AML-193 (cell line): ENCODE data around the gene C16orf95.
"Not testable (repeated sequence)": the region's sequence is repeated elsewhere in the genome, so short reads cannot be mapped to it uniquely, and the experiment has no call there.

Experiments used
- DNase-seq, 2 experiments: peaks; one replicate each; lab custom pipeline; 2025; lab: John Stamatoyannopoulos, UW

Gene C16orf95

DNA sequence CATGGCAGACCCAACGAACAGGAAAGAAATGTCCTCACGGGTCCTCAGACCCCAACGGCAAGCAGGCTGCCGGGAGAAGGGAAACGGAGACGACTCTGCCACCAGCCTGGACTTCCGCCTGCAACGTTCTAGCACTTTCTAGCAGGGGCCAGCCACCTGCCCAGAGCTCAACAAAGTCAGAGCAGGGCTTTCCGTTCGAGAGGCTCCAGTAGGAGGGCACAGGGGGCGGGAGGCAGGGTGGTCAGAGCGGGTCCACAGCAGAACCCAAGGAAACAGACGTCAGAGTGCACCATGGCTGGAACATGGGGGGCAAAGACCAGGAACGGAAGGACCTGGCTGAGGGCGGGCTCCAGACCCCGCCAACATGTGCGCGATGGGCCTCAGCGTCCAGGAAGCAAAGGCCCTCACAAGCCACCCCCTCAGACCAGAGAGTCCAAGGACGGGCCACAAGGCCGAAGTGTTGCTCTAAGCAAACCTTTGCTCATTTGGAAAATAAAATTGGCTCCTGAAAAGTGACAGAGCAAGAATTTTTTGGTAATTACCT, 29.4 kb upstream of the C16orf95 start:
- DNase-seq: no peak

DNA sequence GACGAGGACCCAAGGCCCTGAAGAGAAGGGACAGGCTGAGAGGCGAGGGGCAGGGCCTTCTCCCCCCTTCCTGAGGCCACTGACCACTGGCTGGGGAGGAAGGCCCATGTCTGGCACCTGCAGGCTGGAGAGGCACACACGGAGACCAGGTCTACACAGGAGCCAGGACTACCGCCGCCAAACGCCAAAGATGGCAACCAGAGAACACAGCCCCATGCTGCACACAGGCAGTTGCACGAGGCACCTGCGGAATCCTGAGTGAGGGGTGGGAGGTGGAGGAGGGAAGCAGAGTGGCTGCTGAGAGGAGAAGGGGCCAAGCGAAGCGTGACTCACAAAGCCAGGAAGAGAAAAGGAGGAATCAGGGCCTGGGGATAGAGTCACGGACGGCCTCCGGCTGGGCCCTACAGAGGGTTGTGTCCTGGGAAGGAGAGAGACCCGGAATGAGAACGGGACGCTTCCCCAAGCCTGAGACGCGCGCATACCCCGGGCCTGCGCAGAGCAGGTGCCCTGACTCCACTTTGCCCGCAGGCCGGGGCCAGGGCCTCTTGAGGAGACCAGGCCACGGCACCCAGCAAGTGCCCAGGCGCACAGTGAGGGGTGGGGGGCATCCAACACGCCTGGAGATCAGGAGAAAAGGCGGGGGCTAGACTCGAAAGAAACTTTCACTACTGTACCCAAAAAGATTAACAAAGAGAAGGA, 28.7 kb upstream of the C16orf95 start:
- no peak for DNase-seq

DNA sequence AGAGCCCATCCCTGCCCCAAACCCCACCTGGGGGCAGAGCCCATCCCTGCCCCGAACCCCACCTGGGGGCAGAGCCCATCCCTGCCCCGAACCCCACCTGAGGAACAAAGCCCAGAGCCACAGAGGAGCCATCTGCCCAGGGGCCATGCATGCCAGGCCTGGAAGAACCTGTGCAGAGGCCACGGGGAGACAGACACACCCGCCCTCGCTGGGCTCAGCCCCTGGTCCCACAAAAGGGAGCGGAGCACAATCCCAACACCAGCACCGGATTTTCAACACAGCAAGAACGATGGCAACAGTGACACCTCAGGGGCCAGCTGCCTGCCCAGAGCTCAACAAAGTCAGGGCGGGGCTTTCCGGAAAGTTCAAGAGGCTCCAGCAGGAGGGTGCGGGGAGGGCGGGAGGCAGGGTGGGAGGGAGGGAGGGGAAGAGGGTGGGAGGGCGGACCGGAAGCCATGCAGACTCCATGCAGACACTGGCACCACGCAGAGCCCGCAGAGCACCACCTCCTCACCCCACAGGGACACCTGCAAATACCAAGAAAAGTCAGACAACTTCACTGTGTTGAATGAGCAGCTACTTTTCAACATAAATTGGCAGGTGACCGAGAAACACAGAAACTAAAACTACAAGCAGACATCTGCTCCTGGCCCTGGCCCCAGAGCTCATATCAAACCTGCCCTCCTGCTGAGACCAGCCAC, 27.9 kb upstream of the C16orf95 start:
- no peak for DNase-seq

DNA sequence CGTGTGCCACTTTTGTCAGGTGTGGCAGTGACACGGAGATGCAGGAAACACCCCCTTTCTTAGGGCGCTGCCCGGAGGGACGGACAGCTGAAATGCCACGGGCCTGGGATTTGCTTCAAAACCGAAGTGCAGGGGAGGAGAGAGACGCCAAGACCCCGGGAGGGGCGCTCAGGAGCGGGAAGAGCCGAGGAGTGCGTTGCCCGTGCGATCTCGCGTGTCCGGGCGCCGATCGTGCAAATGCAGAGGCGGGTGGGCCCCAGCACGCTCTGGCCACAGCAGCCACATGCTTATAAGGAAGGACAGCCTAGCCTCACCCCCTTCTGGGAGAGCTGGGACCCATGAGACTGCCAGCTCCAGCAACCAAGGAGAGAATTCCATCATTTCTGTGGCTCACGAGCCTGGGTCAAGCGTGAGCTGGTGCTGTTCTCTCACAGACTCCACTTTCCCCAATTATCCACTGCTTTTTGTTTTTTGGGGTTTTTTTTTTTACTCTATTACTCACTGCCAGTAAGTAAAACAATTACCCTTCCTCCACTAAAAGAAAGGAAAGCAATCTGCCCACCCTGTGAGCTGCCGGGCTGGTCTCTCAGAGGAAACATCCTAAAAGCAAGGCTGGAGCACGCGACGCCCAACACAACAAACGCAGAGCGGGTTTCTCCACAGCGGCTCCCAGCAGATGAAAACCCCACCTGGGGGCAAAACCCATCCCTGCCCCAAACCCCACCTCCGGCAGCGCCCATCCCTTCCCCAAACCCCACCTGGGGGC, 27.2 kb upstream of the C16orf95 start:
- DNase-seq: no peak

DNA sequence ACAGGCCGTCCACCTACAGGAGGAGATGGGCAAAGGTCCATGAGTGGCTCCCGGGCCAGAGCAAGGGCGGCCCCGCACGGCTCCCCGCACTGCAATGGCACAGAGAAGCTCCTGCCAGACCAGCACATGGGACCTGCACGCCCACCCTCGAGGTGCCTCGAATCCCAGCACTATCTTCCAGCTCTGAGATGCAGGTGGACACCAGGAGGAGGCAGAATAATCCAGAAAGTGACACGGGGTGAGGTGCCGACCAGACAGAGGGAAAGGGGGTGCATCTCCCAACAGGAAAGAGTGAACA, 26.5 kb upstream of the C16orf95 start:
- DNase-seq: no peak

DNA sequence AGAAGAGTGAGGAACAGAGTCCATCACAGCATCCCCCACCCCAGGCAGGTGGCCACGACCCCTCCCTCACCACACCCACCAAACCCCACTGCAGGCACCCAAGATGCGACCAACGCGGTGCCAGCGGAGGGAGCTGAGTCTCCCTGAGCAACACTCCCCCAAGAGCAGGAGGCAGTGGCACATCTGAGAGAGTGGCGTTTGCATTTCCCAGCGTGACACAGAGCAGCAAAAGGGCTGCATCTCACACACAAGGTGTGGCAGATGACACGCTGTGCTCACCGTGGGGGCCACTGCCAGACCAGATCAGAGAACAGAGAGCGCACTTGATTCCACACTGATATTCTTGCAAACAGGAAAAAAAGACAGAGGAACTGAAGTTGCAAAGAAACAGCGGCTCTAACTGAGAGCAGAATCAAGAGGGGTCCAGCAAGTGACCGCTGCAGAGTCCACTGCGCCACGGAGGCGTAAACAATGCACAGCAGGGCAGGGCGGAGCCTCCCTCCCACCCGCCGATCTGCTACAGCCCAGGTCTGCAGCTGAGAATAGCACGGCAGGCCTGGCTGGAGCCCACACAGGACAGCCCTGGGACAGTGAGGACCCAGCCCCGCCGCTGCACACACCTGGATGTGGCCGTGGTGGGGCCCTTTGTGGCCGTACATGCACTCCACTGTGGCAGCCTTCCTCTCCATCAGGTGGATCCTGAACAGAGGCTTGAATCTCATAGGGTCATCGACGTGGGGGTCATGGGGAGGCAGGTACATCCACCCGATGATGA, 26.0 kb upstream of the C16orf95 start:
- DNase-seq: no peak

DNA sequence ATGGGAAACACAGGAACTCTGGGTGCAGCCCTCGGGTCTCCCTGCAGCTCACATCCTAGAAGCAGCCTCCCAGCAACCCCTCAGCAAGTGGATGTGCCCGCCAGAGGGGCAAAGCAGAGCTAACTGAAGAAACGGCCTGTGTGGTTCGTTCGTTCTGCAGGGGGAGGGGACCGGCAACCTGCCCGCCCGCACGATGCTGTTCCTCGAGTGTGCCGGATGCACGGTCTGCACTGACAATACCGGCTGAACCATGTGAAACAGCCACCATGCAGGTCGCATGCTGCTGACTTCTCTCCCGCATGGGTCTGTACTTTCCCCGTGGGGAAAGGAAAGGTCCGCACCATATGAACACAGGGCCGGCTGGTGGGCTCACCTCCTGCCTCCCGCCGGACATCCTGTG, 25.3 kb upstream of the C16orf95 start:
- DNase-seq: no peak

DNA sequence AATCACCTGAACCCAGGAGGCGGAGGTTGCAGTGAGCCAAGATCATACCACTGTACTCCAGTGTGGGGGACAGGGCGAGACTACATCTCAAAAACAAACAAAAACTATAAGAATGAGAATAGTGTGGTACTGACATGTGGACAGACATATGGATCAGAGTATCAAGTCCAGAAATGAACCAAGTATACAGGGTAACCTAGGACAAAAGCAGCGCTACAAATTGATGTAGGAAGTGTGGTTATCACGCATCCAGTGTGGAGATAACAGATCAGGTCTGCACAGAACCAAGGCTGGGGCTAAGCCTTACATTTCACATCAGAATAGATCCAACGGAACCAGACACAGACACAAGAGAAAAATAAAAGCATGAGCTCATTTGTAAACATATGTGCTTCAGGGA, 23.0 kb upstream of the C16orf95 start:
- DNase-seq: no peak

DNA sequence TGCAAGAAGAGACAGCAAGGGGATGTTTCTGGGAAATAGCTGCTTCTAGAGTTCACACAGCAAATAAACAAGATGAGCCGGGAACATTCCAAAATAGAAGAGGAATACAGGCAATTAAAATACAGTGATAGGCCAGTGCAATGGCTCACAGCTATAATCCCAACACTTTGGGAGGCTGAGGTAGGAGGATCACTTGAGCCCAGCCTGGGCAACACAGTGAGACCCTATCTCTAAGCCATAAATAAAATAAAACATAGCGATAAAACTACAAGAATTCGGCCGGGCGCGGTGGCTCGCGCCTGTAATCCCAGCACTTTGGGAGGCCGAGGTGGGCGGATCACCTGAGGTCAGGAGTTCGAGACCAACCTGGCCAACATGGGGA, 22.5 kb upstream of the C16orf95 start:
- DNase-seq: not testable (repeated sequence)

DNA sequence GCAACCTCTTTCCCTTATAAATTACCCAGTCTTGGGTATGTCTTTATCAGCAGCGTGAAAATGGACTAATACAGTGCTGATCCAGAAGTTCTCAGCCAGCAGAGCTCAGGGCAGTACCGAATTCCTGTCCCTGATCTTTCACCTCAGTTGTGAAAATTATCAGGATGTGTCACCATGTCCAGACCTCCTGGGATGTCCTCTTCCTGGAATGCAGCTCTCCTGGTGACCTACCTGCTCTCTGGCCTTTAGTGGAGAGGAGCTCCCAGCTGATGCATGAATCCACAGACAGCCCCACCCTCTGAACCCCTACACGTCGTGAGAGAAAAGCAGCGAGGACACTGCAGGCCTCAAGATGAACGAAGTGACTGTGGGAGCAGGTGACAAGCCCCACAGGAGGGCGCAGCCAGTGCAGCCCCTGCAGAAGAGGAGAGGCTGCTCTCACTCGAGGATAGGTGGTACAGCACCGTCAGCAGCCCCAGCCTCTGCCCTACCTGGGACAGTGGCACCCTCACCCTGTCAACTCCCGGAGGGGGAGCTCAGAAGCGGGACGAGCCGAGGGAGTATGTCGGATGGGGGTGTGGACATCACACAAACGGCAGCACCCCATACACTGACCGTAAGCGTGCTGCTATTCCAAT, 22.0 kb upstream of the C16orf95 start:
- DNase-seq: no peak

DNA sequence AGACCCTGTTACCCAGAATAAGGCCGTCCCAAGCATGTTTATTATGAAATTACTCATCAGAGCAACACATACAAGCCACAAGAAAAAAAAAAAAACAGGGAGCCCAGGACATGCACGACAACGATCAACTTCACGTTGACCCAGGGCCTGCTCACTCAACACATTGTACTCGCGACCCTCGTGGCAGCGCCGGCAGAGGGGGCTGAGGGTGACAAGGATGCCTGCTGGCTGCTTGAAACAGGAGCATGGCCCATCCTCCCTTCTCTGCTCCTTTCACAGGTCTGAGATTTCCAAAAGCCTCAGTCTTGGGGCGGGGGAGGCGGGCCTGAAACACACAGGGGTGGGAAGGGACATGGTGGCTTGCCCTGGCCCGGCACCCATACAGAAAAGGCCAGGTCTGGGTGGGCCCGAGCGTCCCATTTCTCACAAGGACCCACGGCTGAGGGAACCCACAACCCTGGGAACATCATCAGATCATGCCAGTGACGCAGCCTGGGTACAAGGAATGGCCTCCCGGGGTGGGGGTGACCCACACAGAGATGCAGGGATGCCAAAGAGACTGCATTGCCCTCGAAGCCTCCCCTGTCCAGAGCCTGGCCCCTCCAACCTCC, 21.1 kb upstream of the C16orf95 start:
- DNase-seq: no peak

DNA sequence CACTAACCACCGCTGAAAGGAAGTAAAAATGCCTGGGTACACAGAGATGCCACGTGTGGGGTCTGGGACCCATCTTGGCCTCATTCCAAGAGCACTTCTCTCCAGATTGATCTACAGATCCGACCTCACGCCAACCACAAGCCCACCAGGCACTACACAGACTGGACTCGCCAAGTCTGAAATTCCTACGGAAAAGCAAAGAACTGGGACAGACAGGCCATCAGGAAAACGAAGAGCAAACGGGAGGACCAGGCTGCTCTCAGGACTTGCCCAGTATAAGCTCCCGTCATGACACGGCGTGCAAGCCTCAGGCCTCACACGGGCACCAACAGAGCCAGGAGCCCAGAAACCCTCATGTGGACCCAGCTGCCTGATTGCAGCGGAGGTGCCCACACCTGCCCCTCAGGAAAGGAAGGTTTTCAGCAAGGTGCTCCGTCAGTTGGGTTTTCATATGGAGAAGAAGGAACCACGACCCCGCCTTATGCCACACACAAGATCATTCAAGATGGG, 20.1 kb upstream of the C16orf95 start:
- DNase-seq: no peak

DNA sequence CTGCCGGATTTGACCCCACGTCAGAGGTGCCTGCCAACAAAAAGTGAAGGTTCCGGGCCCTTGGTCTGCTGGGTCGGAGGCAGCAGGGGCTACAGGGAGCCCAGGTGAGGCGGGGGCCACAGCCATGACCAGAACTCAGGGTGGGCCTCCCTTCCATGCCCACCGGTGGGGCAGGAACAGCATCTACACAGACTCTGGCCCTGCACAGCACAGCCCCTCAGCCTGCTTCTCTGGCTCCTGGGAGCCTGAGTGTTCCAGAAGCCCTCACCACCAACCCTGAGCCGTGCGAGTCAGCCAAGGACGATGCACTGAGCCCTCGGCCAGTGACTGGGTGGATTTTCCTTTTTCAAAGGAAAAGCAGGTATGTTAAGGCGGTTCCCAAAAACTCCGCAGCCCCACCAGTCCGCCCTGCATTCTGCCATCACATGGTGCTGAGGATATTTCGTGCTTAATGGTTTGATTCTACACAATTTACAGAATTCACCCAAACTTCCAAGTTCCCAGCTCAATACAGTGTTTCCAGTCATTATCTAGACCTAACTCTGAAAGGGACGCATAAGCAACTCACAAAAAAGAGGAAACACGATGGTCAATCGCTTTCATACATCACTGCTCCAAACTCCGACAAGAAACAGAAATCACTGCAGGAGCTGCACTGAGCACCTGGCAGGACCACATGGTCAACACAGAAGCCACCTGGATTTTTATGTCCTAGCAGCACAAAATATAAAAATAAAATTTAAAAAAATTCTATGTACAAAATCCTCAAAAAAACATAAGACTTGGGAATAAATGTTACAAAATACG, 19.4 kb upstream of the C16orf95 start:
- DNase-seq: no peak

DNA sequence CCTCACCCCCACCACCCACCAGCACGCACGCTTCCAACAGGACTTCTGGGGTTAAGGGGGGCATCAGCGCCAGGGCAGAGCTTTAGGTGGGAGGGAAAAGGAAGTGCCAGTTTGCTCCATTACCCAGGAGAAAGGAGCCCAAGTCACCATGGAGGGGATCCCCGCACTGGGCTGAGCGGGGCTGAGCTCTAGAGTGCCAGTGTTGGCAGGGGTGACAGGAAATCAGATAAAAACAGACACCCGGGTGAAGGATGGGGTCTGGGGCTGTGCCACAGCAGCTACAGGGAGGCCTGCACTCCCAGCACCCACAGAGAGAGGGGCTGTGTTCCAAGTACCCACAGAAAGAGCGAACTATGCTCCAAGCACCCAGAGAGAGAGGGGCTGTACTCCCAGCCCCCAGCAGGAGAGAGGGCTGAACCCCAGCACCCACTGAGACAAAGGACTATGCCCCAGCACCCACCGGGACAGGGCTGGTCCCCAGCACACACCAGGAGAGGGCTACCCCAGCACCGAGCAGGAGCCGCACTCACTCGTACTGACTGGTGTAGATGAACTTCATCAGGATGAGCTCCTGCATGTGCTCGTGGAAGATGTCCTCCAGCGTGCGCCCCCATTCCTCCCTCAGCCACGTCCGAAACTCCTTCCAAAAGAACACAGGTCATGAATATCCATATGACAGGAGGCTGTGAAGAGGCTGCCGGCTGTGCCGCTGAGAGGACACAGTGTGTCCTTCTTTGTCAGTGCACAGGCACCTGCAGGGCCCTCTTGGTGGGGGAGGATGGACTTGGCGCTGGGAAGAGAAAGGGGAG, 18.6 kb upstream of the C16orf95 start:
- DNase-seq: no peak

DNA sequence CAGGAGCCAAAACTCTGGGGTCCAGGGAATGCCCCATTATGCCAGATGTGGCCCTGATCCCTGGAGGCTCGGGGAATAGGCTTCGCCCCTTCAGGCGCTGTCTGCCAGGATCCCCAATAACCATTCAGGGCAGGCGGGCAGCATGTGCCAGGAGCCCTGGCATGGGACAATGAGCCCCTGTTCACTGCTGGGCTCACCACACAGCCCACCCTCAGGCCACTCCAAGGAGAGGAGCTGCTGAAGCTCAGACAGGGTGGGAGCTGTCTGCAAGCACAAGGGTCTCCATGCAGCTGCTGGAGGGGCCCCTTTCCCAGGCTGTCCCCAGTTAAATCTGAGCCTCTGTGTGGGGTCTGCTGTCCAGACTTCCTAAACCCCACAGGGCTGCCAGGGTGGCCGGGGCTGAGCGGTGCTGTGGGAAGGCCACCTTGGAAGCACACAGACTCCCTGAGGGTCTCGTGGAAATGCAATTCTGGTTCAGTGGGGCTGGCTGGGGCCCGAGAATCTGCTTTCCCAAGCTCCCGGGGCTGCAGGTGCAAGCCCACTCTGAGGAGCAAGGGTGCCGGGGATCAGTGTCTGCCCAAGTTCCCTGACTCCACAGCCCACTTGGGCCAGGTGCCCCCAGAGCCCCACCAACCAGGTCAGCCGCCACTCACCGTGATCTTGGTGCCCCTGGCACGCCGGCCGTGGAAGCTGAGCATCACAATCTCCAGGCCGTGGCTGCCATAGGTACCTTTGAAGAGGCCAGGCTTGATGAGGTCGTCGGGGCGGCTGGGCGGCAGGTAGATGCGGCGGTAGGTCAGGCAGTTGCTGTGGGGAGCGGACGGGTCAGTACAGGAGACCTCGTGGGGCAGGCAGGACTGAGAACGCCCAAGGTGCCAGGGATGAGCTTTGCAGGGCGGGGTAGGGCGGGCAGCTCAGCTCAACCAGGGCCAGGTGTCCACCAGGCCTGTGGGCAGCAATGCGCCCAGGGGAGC, 17.7 kb upstream of the C16orf95 start:
- no peak for DNase-seq

DNA sequence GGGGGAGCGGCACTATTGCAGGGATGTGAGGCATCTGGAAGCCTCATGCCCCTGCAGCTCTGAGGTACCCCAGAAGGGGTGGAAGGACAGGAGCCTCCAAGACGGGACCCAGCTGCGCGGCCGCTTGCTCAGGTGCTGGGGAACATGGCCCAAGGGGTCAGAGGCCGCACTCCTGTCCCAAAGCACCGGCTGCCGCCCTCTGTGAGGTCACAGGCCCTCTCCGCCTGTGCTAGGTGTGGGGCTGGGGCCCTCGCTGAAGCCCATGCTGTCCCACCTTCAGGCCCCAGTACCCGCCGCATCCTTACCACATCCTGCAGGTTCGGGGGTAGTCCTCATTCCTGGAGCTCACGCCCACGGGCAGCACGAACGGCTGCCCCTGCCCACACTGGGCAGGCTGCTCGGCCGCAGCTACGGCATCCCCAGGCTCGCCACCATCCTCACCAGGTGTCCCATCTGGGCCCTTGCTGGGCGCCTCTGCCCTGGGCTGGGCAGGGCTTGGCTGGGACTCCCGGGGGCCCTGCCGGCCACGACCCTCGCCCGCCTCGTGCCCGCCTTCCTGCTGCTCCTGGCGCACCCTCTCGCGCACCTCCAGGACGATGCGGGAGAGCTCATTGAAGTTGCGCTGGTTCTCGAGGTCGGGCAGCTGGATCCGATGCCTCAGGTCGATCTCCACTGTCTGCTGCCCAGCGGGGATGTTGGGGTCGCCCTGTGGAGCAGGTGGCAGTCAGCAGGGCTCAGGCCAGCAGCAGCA, 16.6 kb upstream of the C16orf95 start:
- no peak for DNase-seq

DNA sequence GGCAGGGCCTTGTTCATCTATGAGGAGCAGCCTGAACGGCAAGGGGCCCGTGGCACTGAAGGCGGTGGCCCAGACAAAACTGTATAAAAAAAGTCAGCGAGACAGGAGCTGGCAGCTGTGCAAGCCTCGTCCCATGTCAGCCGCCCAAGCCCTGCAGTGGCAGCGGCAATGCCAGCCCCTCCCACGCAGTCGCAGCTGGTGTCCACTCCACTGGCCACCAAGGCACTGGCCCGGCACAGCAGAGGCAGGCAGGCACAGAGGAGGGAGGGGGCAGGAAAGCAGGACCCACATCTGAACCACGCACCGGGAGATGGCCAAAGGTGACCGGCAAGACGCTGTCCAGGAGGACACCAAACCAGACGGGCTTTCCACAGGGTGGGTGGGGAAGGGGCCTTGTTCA, 15.9 kb upstream of the C16orf95 start:
- no peak for DNase-seq
